Activated CD4-positive, alpha-beta memory T cell treated with anti-CD3 and anti-CD28 coated beads, Interleukin-2, amount 10 ng/mL, durations not matched to agents 7 days and 5 days (primary cell): Measurements from ENCODE around the gene UBA5. TPM values are rescaled to one million over a fixed set of nuclear protein-coding genes. Genes with fewer than 3 reads are reported as not detected.
"Not testable (repeated sequence)": the region's sequence is repeated elsewhere in the genome, so short reads cannot be mapped to it uniquely, and the experiment has no call there.

Experiments
- CTCF ChIA-PET: fragments of 350-600 bp; sonication (Branson Sonifier 250); formaldehyde crosslinking; loops from one replicate; lab custom pipeline; 2021; ENCODE audit warnings: antibody characterized with exemption, inconsistent platforms; lab: Charles Lee
- POLR2A ChIA-PET: fragments of 350-600 bp; sonication (Branson Sonifier 250); formaldehyde crosslinking; loops from one replicate; lab custom pipeline; 2021; ENCODE audit warnings: antibody characterized with exemption; lab: Charles Lee
- DNase-seq: peaks from one replicate; pipeline ENCODE4 v3.0.0-alpha.2; 2020
- H3K27ac Mint-ChIP-seq: one replicate; pipeline ENCODE4 v1.8.0; 2021; ENCODE audit warnings: mild to moderate bottlenecking, mixed read lengths
- H3K27me3 Mint-ChIP-seq: one replicate; pipeline ENCODE4 v1.8.0; 2021; ENCODE audit warnings: mixed read lengths
- H3K36me3 Mint-ChIP-seq: one replicate; pipeline ENCODE4 v1.8.0; 2021; ENCODE audit warnings: low read depth, mixed read lengths
- H3K4me1 Mint-ChIP-seq: one replicate; pipeline ENCODE4 v1.8.0; 2021; ENCODE audit warnings: mixed read lengths
- H3K4me3 Mint-ChIP-seq: one replicate; pipeline ENCODE4 v1.8.0; 2021; ENCODE audit warnings: mild to moderate bottlenecking, mixed read lengths
- H3K9me3 Mint-ChIP-seq: one replicate; pipeline ENCODE4 v1.8.0; 2021; ENCODE audit warnings: mixed read lengths
- total RNA-seq, 2 experiments: library from RNA; stranded (reverse); gene quantifications; one replicate each; pipeline ENCODE4 v1.2.3, GENCODE V29; 2021

UBA5 gene
- total RNA-seq, 2 experiments from 2014 or later: 31.8 to 36.6 TPM

DNA sequence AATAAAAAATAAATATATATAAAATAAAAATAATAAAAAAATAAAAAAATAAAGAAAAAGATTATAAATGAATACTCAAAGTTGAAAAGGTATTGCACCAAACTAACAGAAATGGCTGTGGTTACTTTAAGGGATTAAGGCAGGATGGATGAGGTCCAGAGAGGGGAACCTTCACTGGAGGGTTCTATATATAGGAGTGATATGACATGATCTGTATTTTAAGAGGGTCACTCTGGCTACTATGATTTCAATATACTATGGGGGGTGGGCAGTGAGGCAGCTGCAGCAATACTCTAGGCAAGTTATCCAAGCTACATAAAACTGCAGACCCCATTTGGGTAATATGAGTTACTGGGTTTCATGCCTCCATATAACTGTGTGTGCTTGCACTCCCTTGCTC is 25.1 kb upstream of the UBA5 start:
- H3K9me3 Mint-ChIP-seq: no peaks in the 10 kb centered on the region
- peaks cover 25% of the 10 kb centered on the region for H3K36me3 Mint-ChIP-seq
- H3K4me1 Mint-ChIP-seq: peaks cover 1% of the 10 kb centered on the region
- H3K27me3 Mint-ChIP-seq: no peaks in the 10 kb centered on the region
- DNase-seq: no peak
- ChIA-PET CTCF (interaction anchor here (0.9 kb wide), 1 partner anchor 9 kb away, joined by 3 read pairs; no protein-coding TSS in a partner anchor), POLR2A (no interaction called here)
- no peak overlapping the region for H3K4me3 Mint-ChIP-seq
- H3K27ac Mint-ChIP-seq: no peak overlapping the region

DNA sequence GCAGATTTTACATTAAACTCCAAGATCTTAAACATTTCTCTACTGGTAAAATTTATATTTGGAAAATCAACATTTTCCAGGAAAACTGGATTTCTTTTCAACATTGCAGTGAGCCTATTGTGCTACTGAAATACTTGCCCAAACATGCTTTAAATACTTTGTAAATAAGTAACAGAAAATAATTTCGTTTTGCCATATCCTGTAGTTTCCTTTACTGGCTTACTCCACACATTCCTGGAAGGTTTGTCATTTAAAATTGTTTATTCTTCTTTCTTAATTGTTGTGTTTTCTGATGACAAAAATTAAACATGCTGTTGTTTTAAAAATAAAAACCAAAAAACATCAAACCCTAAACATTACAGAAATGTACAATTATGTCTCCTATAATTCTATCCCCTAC is 22.5 kb upstream of the UBA5 start:
- no peaks in the 10 kb centered on the region for H3K9me3 Mint-ChIP-seq
- no peak overlapping the region for H3K27ac Mint-ChIP-seq
- ChIA-PET POLR2A (no interaction called here), CTCF (no interaction called here)
- H3K4me1 Mint-ChIP-seq: no peaks in the 10 kb centered on the region
- no peak for DNase-seq
- H3K36me3 Mint-ChIP-seq: peaks cover 25% of the 10 kb centered on the region
- no peaks in the 10 kb centered on the region for H3K27me3 Mint-ChIP-seq
- H3K4me3 Mint-ChIP-seq: no peak overlapping the region

DNA sequence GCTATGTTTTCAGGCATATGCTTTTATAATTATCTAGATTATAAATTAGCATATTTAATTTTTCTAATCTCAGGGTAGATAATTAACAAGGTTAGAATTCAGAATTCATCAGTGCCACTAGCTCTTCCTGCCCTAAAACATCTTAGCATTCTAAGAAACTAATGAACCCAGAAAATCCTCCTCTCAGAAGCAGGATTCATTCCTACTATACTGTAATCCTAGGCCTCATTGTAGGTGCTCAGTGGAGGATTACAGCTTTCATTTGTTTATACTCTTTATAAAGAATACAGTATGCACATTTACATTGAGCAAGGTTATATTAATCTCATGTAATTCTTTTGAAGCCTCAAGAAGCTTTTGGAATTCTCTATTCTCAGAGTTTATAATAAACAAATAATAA is 21.4 kb upstream of the UBA5 start:
- H3K36me3 Mint-ChIP-seq: peaks cover 18% of the 10 kb centered on the region
- POLR2A ChIA-PET: interaction anchor here (0.5 kb wide), 1 partner anchor 285 kb away, joined by 3 read pairs; no protein-coding TSS in a partner anchor
- H3K4me3 Mint-ChIP-seq: no peak overlapping the region
- DNase-seq: no peak
- H3K4me1 Mint-ChIP-seq: peaks cover 5% of the 10 kb centered on the region
- CTCF ChIA-PET: interaction anchor here (1.0 to 6.0 kb wide), 5 partner anchors 15 to 287 kb away, joined by 3 to 100 read pairs (median 5); no protein-coding TSS in a partner anchor
- H3K27ac Mint-ChIP-seq: no peak overlapping the region
- H3K27me3 Mint-ChIP-seq: no peaks in the 10 kb centered on the region
- H3K9me3 Mint-ChIP-seq: no peaks in the 10 kb centered on the region

DNA sequence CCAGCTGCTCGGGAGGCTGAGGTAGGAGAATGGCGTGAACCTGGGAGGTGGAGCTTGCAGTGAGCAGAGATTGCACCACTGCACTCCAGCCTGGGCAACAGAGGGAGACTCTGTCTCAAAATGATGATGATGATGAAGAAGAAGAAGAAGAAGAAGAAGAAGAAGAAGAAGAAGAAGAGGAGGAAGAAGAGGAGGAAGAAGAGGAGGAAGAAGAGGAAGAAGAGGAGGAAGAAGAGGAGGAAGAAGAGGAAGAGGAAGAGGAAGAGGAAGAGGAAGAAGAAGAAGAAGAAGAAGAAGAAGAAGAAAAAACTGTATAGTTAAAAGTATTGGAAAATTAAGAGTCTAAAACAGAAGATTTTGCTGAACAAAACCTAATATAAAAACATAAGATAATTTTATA is 18.7 kb upstream of the UBA5 start:
- H3K4me1 Mint-ChIP-seq, H3K27ac Mint-ChIP-seq, H3K27me3 Mint-ChIP-seq, DNase-seq, H3K4me3 Mint-ChIP-seq, POLR2A ChIA-PET, H3K9me3 Mint-ChIP-seq: not testable (repeated sequence)
- H3K36me3 Mint-ChIP-seq: peaks cover 11% of the 10 kb centered on the region
- CTCF ChIA-PET: interaction anchor here (0.7 to 6.0 kb wide), 8 partner anchors 21 to 288 kb away, joined by 3 to 100 read pairs (median 5); no protein-coding TSS in a partner anchor

DNA sequence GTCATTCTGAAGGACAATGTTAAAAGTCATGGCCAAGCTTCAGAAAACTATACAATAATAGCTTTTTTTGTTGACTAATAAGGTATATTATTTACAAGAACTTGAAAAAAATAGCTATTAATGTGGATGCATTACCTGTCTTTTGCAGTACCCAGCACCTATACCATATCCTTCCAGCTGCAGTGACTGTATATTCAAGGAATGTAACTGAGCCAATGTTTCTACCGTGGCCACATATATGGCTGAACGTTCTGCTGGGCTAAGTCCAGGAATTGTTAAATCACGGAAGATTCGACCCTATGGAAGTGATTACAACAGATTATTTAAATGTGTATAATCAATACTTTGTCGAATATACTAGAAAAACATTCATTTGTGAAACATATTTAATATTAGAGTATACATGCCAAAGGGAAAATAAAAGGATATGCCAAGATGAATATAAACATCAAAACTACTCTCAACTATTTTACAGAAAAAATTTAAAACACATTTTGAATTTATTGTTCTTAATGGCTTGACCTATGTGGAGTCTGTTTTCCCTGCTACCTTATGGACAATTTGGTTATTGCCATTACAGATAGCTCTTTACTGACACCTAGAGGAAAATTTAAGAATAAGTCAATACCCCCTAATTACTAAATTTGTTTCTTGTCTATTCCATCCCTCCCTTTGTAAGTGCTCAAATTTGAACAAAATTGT is 18.1 kb upstream of the UBA5 start:
- ChIA-PET CTCF (interaction anchor here (0.7 to 6.0 kb wide), 14 partner anchors 19 to 299 kb away, joined by 3 to 100 read pairs (median 4); no protein-coding TSS in a partner anchor), POLR2A (no interaction called here)
- Mint-ChIP-seq H3K27me3 (no peaks in the 10 kb centered on the region), H3K4me3 (no peak overlapping the region), H3K9me3 (no peaks in the 10 kb centered on the region), H3K36me3 (peaks cover 9% of the 10 kb centered on the region), H3K4me1 (peaks cover 5% of the 10 kb centered on the region), H3K27ac (no peak overlapping the region)
- DNase-seq: no peak

DNA sequence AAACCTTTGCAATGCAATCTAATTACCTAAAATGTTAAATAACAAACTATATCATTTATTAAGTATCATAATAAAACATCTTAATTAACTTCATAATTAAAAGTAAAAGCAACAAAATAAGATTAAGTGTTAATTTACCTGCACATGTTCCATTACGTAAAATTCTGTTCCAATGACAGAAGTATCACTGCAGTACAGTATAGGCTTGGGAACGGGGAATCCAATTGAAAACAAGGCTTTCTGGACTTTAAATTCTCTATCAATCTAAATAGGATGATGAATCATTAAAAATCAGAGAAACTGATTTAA is 17.6 kb upstream of the UBA5 start:
- Mint-ChIP-seq H3K4me1 (peaks cover 5% of the 10 kb centered on the region), H3K36me3 (peaks cover 9% of the 10 kb centered on the region), H3K27me3 (no peaks in the 10 kb centered on the region), H3K9me3 (no peaks in the 10 kb centered on the region), H3K4me3 (no peak overlapping the region), H3K27ac (no peak overlapping the region)
- POLR2A ChIA-PET: interaction anchor here (1.6 kb wide), 1 partner anchor 225 kb away, joined by 3 read pairs; the partner anchor contains the start of gene DNAJC13
- CTCF ChIA-PET: interaction anchor here (0.7 to 6.0 kb wide), 14 partner anchors 19 to 300 kb away, joined by 3 to 100 read pairs (median 4); no protein-coding TSS in a partner anchor
- no peak for DNase-seq

DNA sequence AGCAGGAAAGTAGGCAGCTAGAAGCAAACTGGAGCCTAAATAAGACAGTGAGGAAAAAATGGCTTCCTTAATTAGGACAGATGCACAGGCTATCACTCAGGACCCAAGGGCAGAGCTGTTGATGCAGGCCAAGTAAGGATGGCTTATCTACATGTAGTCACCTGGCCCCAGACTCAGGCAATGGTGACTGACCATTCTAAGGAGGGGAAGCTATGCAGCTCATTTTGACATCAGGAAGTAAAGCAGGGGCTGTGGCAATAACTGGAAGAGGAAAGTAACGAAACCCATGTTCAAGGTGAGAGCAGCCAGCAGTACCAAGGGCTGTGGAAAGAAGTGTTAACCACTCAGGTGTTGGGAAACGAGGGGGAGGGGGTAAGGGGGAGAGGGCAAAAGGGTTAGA is 16.8 kb upstream of the UBA5 start:
- Mint-ChIP-seq H3K9me3 (no peaks in the 10 kb centered on the region), H3K36me3 (peaks cover 9% of the 10 kb centered on the region), H3K4me3 (no peak overlapping the region), H3K4me1 (peaks cover 5% of the 10 kb centered on the region), H3K27me3 (no peaks in the 10 kb centered on the region), H3K27ac (no peak overlapping the region)
- ChIA-PET POLR2A (interaction anchor here (1.0 to 1.6 kb wide), 2 partner anchors 17 to 226 kb away, joined by 3 read pairs; partner anchors contain the start of gene DNAJC13), CTCF (interaction anchor here (0.7 to 6.0 kb wide), 12 partner anchors 18 to 292 kb away, joined by 3 to 100 read pairs (median 4); no protein-coding TSS in a partner anchor)
- no peak for DNase-seq

DNA sequence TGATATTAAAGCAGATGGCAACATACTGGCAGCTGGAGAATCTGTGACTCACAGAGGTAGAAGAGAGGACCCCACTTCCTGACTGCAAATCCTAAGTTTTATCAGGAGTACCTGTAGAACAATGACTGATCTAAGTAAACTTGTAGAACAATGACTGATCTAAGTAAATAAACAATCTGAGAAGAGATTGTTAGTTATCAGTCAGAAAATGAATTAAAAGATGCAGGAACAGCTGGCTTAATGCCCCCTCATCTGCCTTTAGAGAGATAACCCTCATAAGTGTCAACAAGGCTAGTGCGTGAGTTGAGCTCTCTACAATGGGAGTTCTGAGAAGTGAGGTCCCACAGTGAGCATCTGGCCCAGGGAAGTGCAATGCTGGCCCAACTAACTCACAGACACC is 15.1 kb upstream of the UBA5 start:
- Mint-ChIP-seq H3K4me3 (no peak overlapping the region), H3K4me1 (peaks cover 5% of the 10 kb centered on the region), H3K9me3 (no peaks in the 10 kb centered on the region), H3K27me3 (no peaks in the 10 kb centered on the region), H3K27ac (no peak overlapping the region), H3K36me3 (no peaks in the 10 kb centered on the region)
- CTCF ChIA-PET: interaction anchor here (0.5 to 1.4 kb wide), 2 partner anchors 22 to 108 kb away, joined by 3 to 11 read pairs; no protein-coding TSS in a partner anchor
- POLR2A ChIA-PET: no interaction called here
- DNase-seq: no peak

DNA sequence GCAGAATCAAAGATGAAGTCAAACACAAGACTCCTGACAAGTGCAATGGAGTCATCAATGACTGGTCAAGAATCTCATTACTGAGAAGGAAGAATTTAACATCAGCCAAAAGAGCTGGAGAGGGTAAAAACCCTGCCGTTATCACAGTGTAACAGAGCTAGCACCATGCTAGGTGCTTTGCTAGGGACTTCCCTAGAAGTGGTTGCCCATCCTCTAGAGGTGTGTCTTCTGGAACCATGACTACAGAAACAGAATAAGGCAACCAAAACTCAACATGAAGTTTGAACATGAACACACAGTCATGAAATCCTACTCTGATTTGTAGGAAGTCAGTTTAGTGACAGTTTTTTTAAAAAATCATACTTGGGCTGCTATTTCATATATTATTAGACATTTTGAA is 10.0 kb upstream of the UBA5 start:
- CTCF ChIA-PET: no interaction called here
- Mint-ChIP-seq H3K9me3 (no peaks in the 10 kb centered on the region), H3K4me1 (peaks cover 2% of the 10 kb centered on the region), H3K4me3 (no peak overlapping the region), H3K36me3 (no peaks in the 10 kb centered on the region), H3K27ac (no peak overlapping the region), H3K27me3 (no peaks in the 10 kb centered on the region)
- POLR2A ChIA-PET: no interaction called here
- DNase-seq: no peak

DNA sequence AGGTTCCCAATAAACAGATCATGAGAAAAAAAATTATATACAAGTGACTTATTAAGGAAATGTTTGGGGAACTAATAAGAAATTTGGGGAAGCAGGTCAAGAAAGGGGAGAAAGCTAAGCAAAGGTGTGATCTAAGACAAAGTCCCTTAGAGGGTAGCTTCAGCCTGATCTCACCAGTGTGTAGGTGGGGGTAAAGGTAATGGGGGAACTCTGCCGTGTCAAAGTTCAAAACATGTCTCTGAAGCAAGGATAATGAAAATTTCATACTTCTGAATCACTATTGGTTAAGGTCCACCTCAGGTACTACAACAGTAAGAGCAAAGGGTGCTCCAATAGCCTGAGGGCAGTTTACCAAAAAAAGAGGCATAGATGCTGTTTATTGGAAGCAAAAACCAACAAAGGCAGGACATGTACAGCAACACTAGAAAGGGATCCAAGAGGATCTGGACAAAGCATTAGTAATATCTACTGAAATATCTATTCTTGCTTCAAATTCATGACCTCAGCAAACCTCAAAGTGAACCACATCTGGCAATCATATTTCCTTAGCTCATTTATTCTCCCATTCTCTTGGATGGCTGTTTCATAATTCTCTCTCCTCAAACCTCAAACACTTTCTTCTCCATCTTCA is 7.4 kb upstream of the UBA5 start:
- Mint-ChIP-seq H3K4me1 (peaks cover 6% of the 10 kb centered on the region), H3K27ac (no peak overlapping the region), H3K27me3 (no peaks in the 10 kb centered on the region), H3K4me3 (no peak overlapping the region), H3K36me3 (no peaks in the 10 kb centered on the region), H3K9me3 (no peaks in the 10 kb centered on the region)
- ChIA-PET POLR2A (no interaction called here), CTCF (no interaction called here)
- DNase-seq: no peak

DNA sequence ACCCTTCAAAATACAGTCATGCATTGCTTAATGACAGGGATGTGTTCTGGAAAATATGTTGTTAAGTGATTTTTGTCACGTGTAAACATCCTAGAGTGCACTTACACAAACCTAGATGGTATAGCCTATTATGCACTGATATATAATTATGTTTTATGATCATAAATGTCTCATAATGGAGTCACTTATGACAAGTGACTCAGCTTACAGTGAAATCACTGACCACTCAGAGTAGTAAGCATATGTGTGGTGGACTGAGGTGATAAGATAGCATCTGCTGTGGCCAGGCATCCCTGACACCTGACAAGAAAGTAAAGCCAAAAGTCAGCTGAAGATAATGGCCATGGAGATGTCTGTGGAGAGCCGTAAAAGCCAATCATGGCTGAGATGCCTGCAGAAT is 5.9 kb upstream of the UBA5 start:
- no peak overlapping the region for H3K27ac Mint-ChIP-seq
- ChIA-PET CTCF (no interaction called here), POLR2A (no interaction called here)
- no peaks in the 10 kb centered on the region for H3K36me3 Mint-ChIP-seq
- H3K4me1 Mint-ChIP-seq: peaks cover 17% of the 10 kb centered on the region
- no peak overlapping the region for H3K4me3 Mint-ChIP-seq
- DNase-seq: no peak
- H3K9me3 Mint-ChIP-seq: no peaks in the 10 kb centered on the region
- no peaks in the 10 kb centered on the region for H3K27me3 Mint-ChIP-seq

DNA sequence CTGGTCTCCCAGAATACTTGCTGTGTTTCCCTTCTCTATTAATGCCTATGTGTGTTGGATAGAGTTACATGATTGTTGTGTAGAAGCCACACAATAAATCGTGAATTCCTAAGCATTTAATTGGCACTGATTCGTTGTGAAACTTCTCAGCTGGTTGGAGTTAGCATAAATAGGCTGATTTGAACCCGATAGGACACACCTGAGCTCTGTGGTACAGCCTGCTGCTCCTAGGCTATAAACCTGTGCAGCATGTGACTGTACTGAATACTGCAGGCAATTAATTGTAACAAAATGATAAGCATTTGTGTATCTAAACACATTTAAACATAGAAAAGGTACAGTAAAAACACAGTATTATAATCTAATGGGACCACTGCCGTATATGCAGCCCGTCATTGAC is 5.4 kb upstream of the UBA5 start:
- CTCF ChIA-PET: no interaction called here
- DNase-seq: no peak
- Mint-ChIP-seq H3K36me3 (no peaks in the 10 kb centered on the region), H3K4me1 (peaks cover 18% of the 10 kb centered on the region), H3K27ac (no peak overlapping the region), H3K4me3 (no peak overlapping the region), H3K27me3 (no peaks in the 10 kb centered on the region), H3K9me3 (no peaks in the 10 kb centered on the region)
- POLR2A ChIA-PET: no interaction called here

DNA sequence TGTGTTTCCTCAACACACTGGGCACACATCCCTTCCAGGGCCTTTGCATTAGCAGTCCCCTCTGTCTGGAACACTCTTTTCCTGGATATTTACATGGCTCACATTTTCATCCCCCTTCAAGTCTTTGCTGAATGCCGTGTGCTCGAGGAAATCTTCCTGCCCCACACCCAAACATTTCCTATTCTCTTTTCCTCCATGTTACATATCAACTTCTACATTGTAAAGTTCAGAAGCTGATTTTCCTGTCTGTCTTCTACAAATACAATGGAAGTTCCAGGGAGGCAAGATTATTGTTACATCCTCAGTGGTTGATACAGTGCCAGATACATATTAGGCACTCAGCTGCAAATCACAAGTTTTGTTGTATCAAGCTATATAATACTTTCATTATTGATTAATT is 4.7 kb upstream of the UBA5 start:
- ChIA-PET CTCF (no interaction called here), POLR2A (no interaction called here)
- Mint-ChIP-seq H3K27me3 (no peaks in the 10 kb centered on the region), H3K4me1 (peaks cover 18% of the 10 kb centered on the region), H3K4me3 (no peak overlapping the region), H3K36me3 (no peaks in the 10 kb centered on the region), H3K27ac (no peak overlapping the region), H3K9me3 (no peaks in the 10 kb centered on the region)
- DNase-seq: no peak
